NT2/D1 (cell line): Measurements from ENCODE around the gene SIRPD.

ENCODE experiments used
- DNase-seq: peaks from one replicate; pipeline ENCODE4 v3.0.0-alpha.2; 2011; ENCODE audit warnings: low read depth, low spot score
- H3K27me3 ChIP-seq: 2 replicates; pipeline ENCODE4 v1.6.0; 2011; ENCODE audit warnings: mild to moderate bottlenecking; ENCODE audit not compliant: insufficient read length, insufficient read depth
- H3K36me3 ChIP-seq: 2 replicates; pipeline ENCODE4 v1.6.1; 2011; ENCODE audit warnings: mild to moderate bottlenecking, low read length, mixed read lengths; ENCODE audit not compliant: insufficient read depth, insufficient read length
- H3K4me1 ChIP-seq: 2 replicates; pipeline ENCODE4 v1.5.1; 2011; ENCODE audit not compliant: insufficient read depth, insufficient read length
- H3K4me3 ChIP-seq: 2 replicates; pipeline ENCODE4 v1.5.1; 2011; ENCODE audit warnings: low read depth; ENCODE audit not compliant: insufficient read length
- H3K9ac ChIP-seq: 2 replicates; pipeline ENCODE4 v1.6.0; 2011; ENCODE audit warnings: low read depth; ENCODE audit not compliant: insufficient read length
- H3K9me3 ChIP-seq: 2 replicates; pipeline ENCODE4 v1.5.1; 2011; ENCODE audit warnings: mild to moderate bottlenecking, low read length; ENCODE audit not compliant: insufficient read depth
- SUZ12 ChIP-seq: IDR thresholded peaks from 2 replicates; pipeline ENCODE4 v1.6.1; 2011; ENCODE audit not compliant: insufficient read length, insufficient read depth; ENCODE audit errors: extremely low read depth
- YY1 ChIP-seq: IDR thresholded peaks from 2 replicates; pipeline ENCODE4 v1.6.1; 2011; ENCODE audit not compliant: insufficient read length, insufficient read depth
- ZNF274 ChIP-seq: IDR thresholded peaks from 2 replicates; pipeline ENCODE4 v1.6.1; 2011; ENCODE audit warnings: mild to moderate bottlenecking, low read depth, low read length

Gene SIRPD

GRCh38 chr20:1563598-1563997, 6.1 kb upstream of the SIRPD start:
- Histone ChIP-seq H3K4me3 (no peak overlapping the region), H3K4me1 (peaks cover 2% of the 10 kb centered on the region), H3K27me3 (no peaks in the 10 kb centered on the region), H3K9ac (no peak overlapping the region), H3K9me3 (peaks cover 5% of the 10 kb centered on the region; the same call in 1 of the 2 replicates), H3K36me3 (no peaks in the 10 kb centered on the region)
- no peak for DNase-seq
- TF ChIP-seq SUZ12 (no peak), YY1 (no peak), ZNF274 (0 out of 2 replicates have a peak, but pooled peaks have one; percentile 37)

GRCh38 chr20:1562622-1563021, 5.1 kb upstream of the SIRPD start:
- Histone ChIP-seq H3K4me1 (peaks cover 2% of the 10 kb centered on the region), H3K4me3 (no peak overlapping the region), H3K27me3 (no peaks in the 10 kb centered on the region), H3K36me3 (no peaks in the 10 kb centered on the region), H3K9ac (no peak overlapping the region), H3K9me3 (peaks cover 5% of the 10 kb centered on the region; the same call in 1 of the 2 replicates)
- no peak for DNase-seq
- TF ChIP-seq YY1 (no peak), ZNF274 (no peak), SUZ12 (no peak)

GRCh38 chr20:1561350-1561749, 3.8 kb upstream of the SIRPD start:
- no peaks in the 10 kb centered on the region for H3K27me3 ChIP-seq
- TF ChIP-seq YY1 (no peak), SUZ12 (no peak), ZNF274 (no peak)
- peaks cover 5% of the 10 kb centered on the region; the same call in 1 of the 2 replicates for H3K9me3 ChIP-seq
- H3K36me3 ChIP-seq, result no peaks in the 10 kb centered on the region
- no peak overlapping the region for H3K9ac ChIP-seq
- no peak overlapping the region for H3K4me3 ChIP-seq
- no peaks in the 10 kb centered on the region for H3K4me1 ChIP-seq
- no peak for DNase-seq

GRCh38 chr20:1555952-1556351, 1.6 kb downstream of the SIRPD start:
- TF ChIP-seq ZNF274 (no peak), SUZ12 (no peak), YY1 (no peak)
- Histone ChIP-seq H3K27me3 (no peaks in the 10 kb centered on the region), H3K36me3 (no peaks in the 10 kb centered on the region), H3K4me3 (no peak overlapping the region), H3K9ac (no peak overlapping the region), H3K9me3 (peaks cover 8% of the 10 kb centered on the region; the same call in 1 of the 2 replicates), H3K4me1 (no peaks in the 10 kb centered on the region)
- DNase-seq, result no peak

- TF ChIP-seq ZNF274, result no peak
- no peak for TF ChIP-seq SUZ12
- TF ChIP-seq YY1, result no peak
- no peaks in the 10 kb centered on the region for H3K36me3 ChIP-seq
- H3K9me3 ChIP-seq, result no peaks in the 10 kb centered on the region
- no peaks in the 10 kb centered on the region for H3K4me1 ChIP-seq
- DNase-seq, result no peak
- H3K27me3 ChIP-seq, result no peaks in the 10 kb centered on the region
- no peak overlapping the region for H3K9ac ChIP-seq
- H3K4me3 ChIP-seq, result no peak overlapping the region
These were observed 17.6 kb downstream of the SIRPD start for GRCh38 chr20:1539816-1540419.

GRCh38 chr20:1538655-1539054, 18.9 kb downstream of the SIRPD start:
- no peak for DNase-seq
- Histone ChIP-seq H3K4me3 (no peak overlapping the region), H3K9ac (no peak overlapping the region), H3K36me3 (no peaks in the 10 kb centered on the region), H3K4me1 (no peaks in the 10 kb centered on the region), H3K27me3 (no peaks in the 10 kb centered on the region), H3K9me3 (no peaks in the 10 kb centered on the region)
- TF ChIP-seq ZNF274 (no peak), YY1 (no peak), SUZ12 (no peak)

GRCh38 chr20:1537731-1538058, 19.8 kb downstream of the SIRPD start:
- H3K9me3 ChIP-seq, result no peaks in the 10 kb centered on the region
- no peak overlapping the region for H3K4me3 ChIP-seq
- no peak for TF ChIP-seq SUZ12
- TF ChIP-seq YY1, result no peak
- no peak for TF ChIP-seq ZNF274
- H3K9ac ChIP-seq, result no peak overlapping the region
- no peaks in the 10 kb centered on the region for H3K36me3 ChIP-seq
- H3K4me1 ChIP-seq, result no peaks in the 10 kb centered on the region
- DNase-seq, result no peak
- H3K27me3 ChIP-seq, result no peaks in the 10 kb centered on the region
